GM19467 (cell line): Measurements from ENCODE around the gene CA12.
"Not testable (repeated sequence)": the region's sequence is repeated elsewhere in the genome, so short reads cannot be mapped to it uniquely, and the experiment has no call there.

Experiments
- ATAC-seq: cut with Tn5 transposase; IDR thresholded peaks from one replicate; pipeline ENCODE4 v1.9.1; 2021; ENCODE audit warnings: mild to moderate bottlenecking, moderate library complexity; ENCODE audit not compliant: unreplicated experiment

Gene CA12

GRCh38 chr15:63339006-63339766 is 42.5 kb downstream of the CA12 start:
- ATAC-seq, result no peak

DNA sequence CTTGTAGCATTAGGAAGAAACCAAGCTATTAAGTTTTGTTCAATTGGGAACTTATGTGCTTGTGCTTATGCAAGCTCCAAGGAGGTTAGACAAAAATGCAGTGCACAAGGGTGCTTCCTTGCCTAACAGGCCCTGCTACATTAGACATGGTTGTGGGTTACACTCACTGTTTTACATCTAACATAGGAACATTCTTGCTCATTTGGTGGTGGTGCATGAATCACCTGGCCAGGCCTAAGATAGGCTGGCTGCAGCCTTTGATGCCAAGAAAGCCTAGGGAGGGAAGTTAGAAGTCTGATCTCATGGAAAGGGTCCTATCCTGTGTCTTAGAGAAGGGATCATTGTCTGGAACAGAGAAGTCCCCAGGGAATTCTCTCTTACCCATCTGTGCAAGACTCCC is 43.5 kb downstream of the CA12 start:
- no peak for ATAC-seq

DNA sequence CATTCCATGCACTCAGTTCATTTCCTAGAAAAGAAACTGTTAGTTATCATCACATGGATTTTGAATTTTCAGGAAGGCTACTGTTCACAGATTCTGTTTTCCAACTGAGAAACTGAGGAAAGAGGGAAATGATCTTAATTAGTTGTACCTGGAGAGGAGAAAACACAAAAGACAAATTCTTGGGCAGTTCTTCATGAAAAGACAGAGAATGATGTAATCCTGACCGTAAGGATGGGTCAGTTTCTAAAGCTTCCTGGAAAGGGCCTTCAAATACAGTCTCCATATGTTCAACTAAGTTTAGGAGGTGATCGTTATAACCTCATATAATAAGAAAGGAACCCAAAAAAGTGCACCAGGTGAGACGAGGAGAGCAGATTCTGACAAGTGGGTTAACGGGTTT is 44.6 kb downstream of the CA12 start:
- ATAC-seq, result no peak

DNA sequence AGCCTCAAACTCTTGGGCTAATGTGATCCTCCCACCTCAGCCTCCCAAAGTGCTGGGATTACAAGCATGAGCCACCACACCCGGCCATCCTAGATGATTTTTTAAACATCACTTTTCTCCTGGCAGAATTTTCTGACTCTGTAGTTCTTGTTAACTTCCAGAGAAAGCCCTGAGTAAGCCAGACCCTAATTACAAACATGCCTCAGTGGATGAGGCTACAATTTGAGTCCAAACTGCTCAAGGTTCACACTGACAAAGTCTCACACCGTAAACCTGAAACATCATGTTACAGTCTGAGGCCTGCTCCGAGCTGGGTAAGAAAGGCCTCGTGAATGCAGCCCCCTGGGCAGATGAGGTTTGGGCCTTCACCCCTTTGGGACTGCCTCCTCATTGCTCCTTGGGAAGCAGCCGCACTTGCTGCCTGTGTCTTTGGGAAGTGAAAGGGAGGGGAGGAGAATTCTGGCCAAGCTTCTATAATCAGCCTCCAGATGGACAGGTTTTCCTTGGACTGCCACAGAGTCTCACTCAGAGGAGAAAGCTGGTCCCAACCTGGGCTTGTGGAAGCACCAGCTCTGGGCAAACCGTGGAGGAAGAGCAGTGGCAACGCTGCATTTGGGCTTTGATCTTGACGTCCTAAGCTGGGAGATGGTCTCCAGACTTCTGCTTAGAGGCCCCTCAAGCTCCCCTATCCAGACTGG is 46.0 kb downstream of the CA12 start:
- no peak for ATAC-seq

GRCh38 chr15:63334821-63335220 is 46.8 kb downstream of the CA12 start:
- no peak for ATAC-seq

GRCh38 chr15:63332367-63333124 is 49.1 kb downstream of the CA12 start:
- ATAC-seq, result no peak

GRCh38 chr15:63331456-63331855 is 50.2 kb downstream of the CA12 start:
- ATAC-seq, result no peak

DNA sequence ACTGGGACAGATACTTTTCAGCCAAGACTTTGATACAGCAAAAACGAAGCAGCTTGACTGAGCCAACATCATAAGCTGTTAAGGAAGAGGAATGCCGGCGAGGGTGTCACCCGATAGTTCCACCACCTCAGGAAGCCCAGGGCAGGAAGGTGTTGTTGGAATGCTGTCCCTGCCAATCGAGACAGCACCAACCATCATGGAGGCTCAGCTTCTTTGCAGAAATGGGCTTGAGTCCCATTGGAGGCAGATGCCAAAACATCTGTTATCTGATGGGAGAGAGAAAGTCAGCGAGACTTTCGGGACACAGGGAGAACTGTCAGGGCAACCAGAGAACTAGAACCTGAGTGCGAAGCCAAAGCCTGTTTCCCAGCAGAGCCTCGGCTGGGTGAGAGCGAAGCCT is 50.7 kb downstream of the CA12 start:
- ATAC-seq, result no peak

DNA sequence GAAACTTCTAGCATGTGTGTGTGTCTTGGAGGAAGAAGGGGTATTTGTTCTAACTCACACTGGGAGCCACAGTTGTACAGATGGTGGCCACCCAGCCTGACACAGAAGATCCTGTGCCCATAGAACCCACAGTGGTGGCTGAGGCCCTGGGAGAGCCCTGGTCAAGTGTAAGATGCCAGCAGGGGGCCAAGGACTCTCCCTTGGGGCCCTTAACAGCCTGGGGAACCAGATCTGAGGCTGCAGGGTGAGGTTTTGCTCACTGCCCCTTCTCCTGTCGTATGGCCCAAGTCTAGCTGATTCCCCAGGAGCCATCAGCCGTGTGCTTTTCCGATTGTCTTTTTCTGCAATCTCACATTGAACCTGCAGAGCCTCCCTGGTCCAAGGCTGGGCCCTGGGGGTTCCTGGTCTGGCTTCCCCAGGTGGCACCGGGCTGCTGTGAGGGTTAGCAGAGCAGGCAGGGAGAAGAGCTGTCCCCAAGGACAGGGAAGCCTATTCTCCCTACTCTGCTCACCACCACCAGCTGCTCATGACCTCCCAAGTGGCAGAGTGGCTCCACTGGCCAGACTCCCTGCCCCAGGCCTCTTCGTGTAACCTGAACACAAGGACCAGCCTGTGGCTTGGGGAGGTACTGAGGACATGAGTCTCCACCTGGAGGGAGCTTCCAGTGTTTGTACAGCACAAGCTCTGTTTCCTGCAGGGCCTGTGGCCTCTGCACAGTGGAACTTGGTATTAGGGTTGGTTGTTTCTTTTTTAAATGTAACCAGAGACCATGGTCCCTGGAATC is 51.9 kb downstream of the CA12 start:
- no peak for ATAC-seq

- no peak for ATAC-seq
Measured at GRCh38 chr15:63327648-63328421, 53.8 kb downstream of the CA12 start.

DNA sequence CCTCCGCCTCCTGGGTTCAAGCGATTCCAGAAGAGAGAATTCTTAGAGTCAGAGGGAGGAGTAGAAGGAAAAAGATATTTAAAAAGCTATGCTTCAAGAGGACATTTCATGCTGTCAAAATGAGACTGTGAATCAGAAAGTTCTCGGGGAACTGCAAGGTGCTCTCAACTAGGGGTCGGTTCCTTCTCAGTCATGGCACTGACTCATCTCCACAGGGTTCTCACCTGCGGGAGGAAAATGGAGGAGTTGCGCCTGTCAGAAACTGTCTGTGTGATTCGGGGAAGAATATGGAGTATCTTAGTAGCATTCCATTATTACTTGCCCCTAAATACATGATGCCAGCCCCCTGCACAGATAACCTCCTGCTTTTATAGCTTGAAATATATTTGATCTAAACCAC is 56.9 kb downstream of the CA12 start:
- no peak for ATAC-seq

GRCh38 chr15:63323798-63324563 is 57.7 kb downstream of the CA12 start:
- ATAC-seq, result no peak

GRCh38 chr15:63322541-63322940 is 59.1 kb downstream of the CA12 start:
- no peak for ATAC-seq

GRCh38 chr15:63321462-63321861 is 60.2 kb downstream of the CA12 start:
- ATAC-seq, result no peak

GRCh38 chr15:63320981-63321380 is 60.7 kb downstream of the CA12 start:
- not testable (repeated sequence) for ATAC-seq

- not testable (repeated sequence) for ATAC-seq
Measured at GRCh38 chr15:63320446-63320845, 61.2 kb downstream of the CA12 start.

- no peak for ATAC-seq
Measured at GRCh38 chr15:63319065-63319464, 62.6 kb downstream of the CA12 start.

DNA sequence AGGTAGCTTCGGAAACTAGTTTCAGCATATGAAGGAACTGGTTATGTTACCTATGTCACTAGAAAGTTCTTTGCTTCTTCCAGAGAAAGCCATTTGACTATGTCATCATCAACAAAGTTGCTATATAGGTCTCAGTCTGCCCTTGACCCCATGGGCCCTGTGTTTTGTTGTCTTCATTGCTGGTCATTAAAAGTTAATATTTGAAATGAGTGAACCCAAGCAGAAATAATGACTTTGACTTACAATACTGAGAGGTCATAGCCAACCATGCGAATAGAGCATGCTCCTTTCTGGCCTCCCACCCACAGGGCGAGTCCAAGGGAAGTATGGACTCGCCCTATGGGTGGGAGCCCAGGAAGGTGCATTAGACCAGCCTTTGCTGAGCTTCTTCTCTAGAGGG is 63.3 kb downstream of the CA12 start:
- ATAC-seq, result no peak

DNA sequence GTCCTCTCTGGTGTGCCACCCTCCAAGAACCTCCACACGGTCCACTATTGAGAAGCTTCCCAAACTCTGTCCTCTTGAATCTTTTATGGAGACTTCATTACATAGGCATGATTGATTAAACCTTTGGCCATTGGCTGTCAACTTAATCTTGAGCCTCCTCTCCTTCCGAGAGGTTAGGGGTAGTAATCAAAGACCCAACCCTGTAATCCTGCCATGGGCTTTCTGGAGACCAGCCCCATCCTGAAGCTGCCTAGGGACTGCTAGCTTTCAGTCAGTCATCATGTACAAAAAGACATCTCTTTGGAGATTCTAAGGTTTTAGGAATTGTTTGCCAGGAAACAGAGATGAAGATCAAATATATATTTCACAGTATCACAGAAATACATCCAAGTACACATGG is 67.2 kb downstream of the CA12 start:
- ATAC-seq, result no peak

DNA sequence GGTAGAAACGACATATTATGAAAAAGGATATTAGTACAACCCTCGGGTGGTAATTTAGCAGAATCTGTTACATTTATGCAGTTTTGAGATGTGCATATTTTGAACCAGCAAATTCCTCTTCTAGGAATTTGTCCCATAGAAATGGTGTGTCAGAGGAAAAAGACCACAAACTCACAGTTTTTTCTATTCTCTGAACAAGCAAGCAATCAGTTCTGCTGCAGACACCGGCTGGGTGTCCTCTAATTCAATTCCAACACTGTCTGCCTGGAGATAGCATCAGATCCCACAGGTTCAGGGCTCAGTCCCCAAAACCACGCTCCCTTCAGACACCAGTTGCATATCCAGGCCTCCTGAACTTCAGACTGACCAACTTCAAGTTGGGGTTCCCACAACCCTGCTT is 67.8 kb downstream of the CA12 start:
- no peak for ATAC-seq
